Right lobe of liver (tissue), 6 donors: ENCODE data around the gene TTLL5. TPM values are rescaled to one million over a fixed set of nuclear protein-coding genes. Genes with fewer than 3 reads are reported as not detected.

Experiments
- ATAC-seq, 4 donors: fragments of 200-7000 bp; cut with Tn5 transposase; one replicate each; pipeline ENCODE4 v1.9.1; 2020; ENCODE audit warnings: mild to moderate bottlenecking in 4 of 4, moderate library complexity in 4 of 4
- DNase-seq, 3 donors: peaks; one replicate each; pipeline ENCODE4 v3.0.0-alpha.2; 2020
- H3K27ac ChIP-seq, 3 donors: fragments of 200-600 bp; one replicate each; pipeline ENCODE4 v1.8.0; 2022
- H3K27me3 ChIP-seq, 2 donors: fragments of 200-600 bp; one replicate each; pipeline ENCODE4 v1.8.0; 2022
- H3K36me3 ChIP-seq, 4 donors: fragments of 200-600 bp; sonication (generic) in 1 of 4; one replicate each; pipeline versions ENCODE4 v1.5.1 to v1.8.0; 2017 to 2022; ENCODE audit warnings: control low read depth in 1 of 4
- H3K4me1 ChIP-seq, 4 donors: fragments of 200-600 bp; sonication (generic) in 1 of 4; one replicate each; pipeline versions ENCODE4 v1.5.1 to v1.8.0; 2017 to 2022; ENCODE audit warnings: control low read depth in 1 of 4
- H3K4me3 ChIP-seq, 3 donors: fragments of 200-600 bp; one replicate each; pipeline ENCODE4 v1.8.0; 2022
- H3K9me3 ChIP-seq, 4 donors: fragments of 200-600 bp; sonication (generic) in 1 of 4; one replicate each; pipeline versions ENCODE4 v1.5.1 to v1.8.0; 2017 to 2022; ENCODE audit warnings: control low read depth in 1 of 4
- POLR2A ChIP-seq: fragments of 450-650 bp; IDR thresholded peaks from one replicate; pipeline ENCODE4 v1.6.1; 2017; ENCODE audit warnings: antibody characterized with exemption, mild to moderate bottlenecking
- WGBS: methylation state at CpG from one replicate; pipeline ENCODE4 v1.1.6; 2018; ENCODE audit warnings: low coverage, low lambda C conversion rate; ENCODE audit not compliant: insufficient coverage; ENCODE audit errors: missing lambda C conversion rate; 5-methylcytosine and 5-hydroxymethylcytosine counted together
- intact Hi-C, 2 donors: fragments of 100-400 bp; cut with DNase I; formaldehyde crosslinking; loops; one replicate each; pipeline versions ENCODE4 v1.11.2 to v1.14.1; 2022
- total RNA-seq, 6 experiments: library from RNA; depleted of rRNA in 2 of 6; stranded (reverse); fragments of >200 nt in 2 of 6; fragmentation: NEBNext Ultra II Directional in 3 of 6; extraction: Animal tissue kit (Norgen Biotek cat#: 25700) in 3 of 6; gene quantifications; one replicate each; pipeline versions ENCODE4 v1.1.0 to v1.2.4, GENCODE V29; 2016 to 2023
- TF ChIP-seq, protein P1 (sequence below), 4 donors: fragments of 200-600 bp in 3 of 4; fragments of 450-650 bp in 1 of 4; IDR thresholded peaks; one replicate each; pipeline versions ENCODE4 v1.5.1 to v1.8.0; 2016 to 2022; ENCODE audit warnings: antibody characterized with exemption in 4 of 4, mild to moderate bottlenecking in 2 of 4
- donor health status: DM: no; HTN: yes; CAD: no.
- donor health status: DM: no; HTN: no; CAD: no.
- donor health status: DM: no; HTN: no; CAD: no.
- donor health status: DM: no; HTN: yes; CAD: no.
- donor health status: DM: no; HTN: yes; CAD: no.

Gene TTLL5
- total RNA-seq, 6 experiments from 2014 or later, result 7.4 to 13.8 (median 11.9) TPM

DNA sequence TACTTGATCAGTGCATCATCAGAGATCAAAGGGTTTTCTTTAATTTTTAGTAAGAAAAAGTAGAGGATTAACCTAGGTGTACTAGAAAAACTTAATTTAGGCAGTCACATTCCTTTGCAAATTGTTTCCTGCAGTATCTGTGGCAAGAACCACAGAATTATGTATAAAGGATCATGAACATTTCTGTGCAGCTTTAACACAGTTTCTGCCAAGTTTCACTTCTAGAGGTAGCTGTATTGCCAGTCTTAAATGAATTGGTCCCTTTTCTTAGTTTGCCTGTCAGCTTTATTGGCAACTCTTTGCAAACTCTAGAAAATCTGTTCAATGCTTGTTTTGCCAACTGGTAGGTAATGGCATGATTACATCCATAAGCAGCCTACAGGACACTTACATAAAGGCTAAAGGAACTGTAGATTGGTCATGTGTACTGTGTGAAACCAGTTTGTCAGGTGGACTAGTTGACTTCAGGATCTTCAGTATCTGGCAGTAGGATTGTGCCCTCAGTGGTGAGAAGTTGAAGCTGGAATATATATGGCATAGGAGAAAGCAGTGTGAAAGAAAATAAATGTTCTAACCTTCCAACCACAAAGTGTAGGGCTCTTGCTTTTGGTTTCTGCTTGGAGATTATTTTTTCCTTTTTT, 75.9 kb downstream of the TTLL5 start:
- Histone ChIP-seq H3K27ac (no peak overlapping the region), H3K36me3 (peaks cover 0 to 4% (median 0%) of the 10 kb centered on the region in 4 donors), H3K4me1 (peaks cover 0 to 13% (median 0%) of the 10 kb centered on the region in 4 donors), H3K4me3 (no peak overlapping the region), H3K27me3 (no peaks in the 10 kb centered on the region), H3K9me3 (no peaks in the 10 kb centered on the region)
- ATAC-seq (peak in 1 of 4 donors; percentile 49), DNase-seq (no peak)
- TF ChIP-seq POLR2A, result no peak
- TF ChIP-seq, protein P1, sequence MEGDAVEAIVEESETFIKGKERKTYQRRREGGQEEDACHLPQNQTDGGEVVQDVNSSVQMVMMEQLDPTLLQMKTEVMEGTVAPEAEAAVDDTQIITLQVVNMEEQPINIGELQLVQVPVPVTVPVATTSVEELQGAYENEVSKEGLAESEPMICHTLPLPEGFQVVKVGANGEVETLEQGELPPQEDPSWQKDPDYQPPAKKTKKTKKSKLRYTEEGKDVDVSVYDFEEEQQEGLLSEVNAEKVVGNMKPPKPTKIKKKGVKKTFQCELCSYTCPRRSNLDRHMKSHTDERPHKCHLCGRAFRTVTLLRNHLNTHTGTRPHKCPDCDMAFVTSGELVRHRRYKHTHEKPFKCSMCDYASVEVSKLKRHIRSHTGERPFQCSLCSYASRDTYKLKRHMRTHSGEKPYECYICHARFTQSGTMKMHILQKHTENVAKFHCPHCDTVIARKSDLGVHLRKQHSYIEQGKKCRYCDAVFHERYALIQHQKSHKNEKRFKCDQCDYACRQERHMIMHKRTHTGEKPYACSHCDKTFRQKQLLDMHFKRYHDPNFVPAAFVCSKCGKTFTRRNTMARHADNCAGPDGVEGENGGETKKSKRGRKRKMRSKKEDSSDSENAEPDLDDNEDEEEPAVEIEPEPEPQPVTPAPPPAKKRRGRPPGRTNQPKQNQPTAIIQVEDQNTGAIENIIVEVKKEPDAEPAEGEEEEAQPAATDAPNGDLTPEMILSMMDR (IDR thresholded peaks at IDR 0.05), result no peak
- intact Hi-C loops, result no loop called here

GRCh38 chr14:75738192-75738591, 77.1 kb downstream of the TTLL5 start:
- no peaks in the 10 kb centered on the region for H3K27me3 ChIP-seq
- ATAC-seq (peak; percentile 59 to 82 (median 72)), DNase-seq (no peak)
- no peak overlapping the region for H3K4me3 ChIP-seq
- 43% methylated on average over 3 of the region's 3 CpGs for WGBS
- H3K4me1 ChIP-seq, result peaks cover 0 to 13% (median 0%) of the 10 kb centered on the region in 4 donors
- H3K36me3 ChIP-seq, result no peaks in the 10 kb centered on the region
- H3K27ac ChIP-seq, result peak overlapping the region in 1 of 3 donors; percentile 18
- intact Hi-C loops, result no loop called here
- H3K9me3 ChIP-seq, result no peaks in the 10 kb centered on the region
- TF ChIP-seq, protein P1 (IDR thresholded peaks at IDR 0.05), result no peak
- no peak for TF ChIP-seq POLR2A

DNA sequence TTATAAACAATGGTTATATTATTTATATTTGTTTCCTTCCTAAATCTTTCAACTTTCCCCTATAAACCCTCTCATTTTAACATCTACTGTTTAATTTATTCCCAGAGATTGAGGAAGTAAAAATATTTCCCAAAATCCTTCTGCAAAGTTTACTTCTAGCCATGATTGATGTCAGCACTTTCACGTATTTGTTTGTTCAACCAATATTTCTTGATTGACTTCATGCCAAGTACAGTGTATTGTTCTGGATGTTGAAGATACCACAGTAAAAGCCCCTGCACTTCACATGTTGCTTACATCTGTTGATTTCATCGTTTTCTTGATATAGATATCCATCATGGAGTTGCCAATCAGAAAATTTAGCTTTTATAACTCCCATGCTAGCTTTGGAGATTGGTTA, 81.8 kb downstream of the TTLL5 start:
- WGBS, result 70% methylated on average over 2 of the region's 2 CpGs

GRCh38 chr14:75747899-75748298, 86.9 kb downstream of the TTLL5 start:
- ATAC-seq, result no peak
- DNase-seq, result no peak
- 56% methylated on average over 2 of the region's 2 CpGs for WGBS
- H3K4me3 ChIP-seq, result no peak overlapping the region
- intact Hi-C loops, result no loop called here
- H3K27ac ChIP-seq, result no peak overlapping the region
- TF ChIP-seq POLR2A, result no peak
- TF ChIP-seq, protein P1 (IDR thresholded peaks at IDR 0.05), result no peak
- H3K27me3 ChIP-seq, result no peaks in the 10 kb centered on the region
- H3K9me3 ChIP-seq, result no peaks in the 10 kb centered on the region
- no peaks in the 10 kb centered on the region for H3K4me1 ChIP-seq
- H3K36me3 ChIP-seq, result peaks cover 0 to 7% (median 2%) of the 10 kb centered on the region in 4 donors

More for the DNA sequence above, 81.8 kb downstream of the TTLL5 start:
- DNase-seq (no peak), ATAC-seq (no peak)
- no peaks in the 10 kb centered on the region for H3K9me3 ChIP-seq
- peaks cover 0 to 8% (median 0%) of the 10 kb centered on the region in 4 donors for H3K4me1 ChIP-seq
- H3K27ac ChIP-seq, result no peak overlapping the region
- H3K4me3 ChIP-seq, result no peak overlapping the region
- H3K27me3 ChIP-seq, result no peaks in the 10 kb centered on the region
- intact Hi-C loops, result no loop called here
- TF ChIP-seq POLR2A, result no peak
- TF ChIP-seq, protein P1 (IDR thresholded peaks at IDR 0.05), result no peak
- H3K36me3 ChIP-seq, result peaks cover 0 to 4% (median 2%) of the 10 kb centered on the region in 4 donors
